Upper lobe of left lung (tissue), 6 donors: ENCODE data around the gene CUX1. TPM values are rescaled to one million over a fixed set of nuclear protein-coding genes. Genes with fewer than 3 reads are reported as not detected.

Experiments used
- ATAC-seq, 2 donors: fragments of 200-7000 bp; cut with Tn5 transposase; one replicate each; pipeline ENCODE4 v1.9.1; 2022; ENCODE audit warnings: mild to moderate bottlenecking in 2 of 2, moderate library complexity in 2 of 2; ENCODE audit not compliant: low FRiP score in 2 of 2
- DNase-seq, 2 donors: peaks; one replicate each; pipeline ENCODE4 v3.0.0-alpha.2; 2019 to 2020
- H3K27ac ChIP-seq, 4 donors: fragments of 200-600 bp; sonication (generic); one replicate each; pipeline ENCODE4 v1.5.1; 2016 to 2019
- H3K27me3 ChIP-seq, 4 donors: fragments of 200-600 bp; sonication (generic); one replicate each; pipeline ENCODE4 v1.5.1; 2017 to 2019
- H3K36me3 ChIP-seq, 4 donors: fragments of 200-600 bp; sonication (generic); one replicate each; pipeline ENCODE4 v1.5.1; 2016 to 2019
- H3K4me1 ChIP-seq, 4 donors: fragments of 200-600 bp; sonication (generic); one replicate each; pipeline ENCODE4 v1.5.1; 2018 to 2019
- H3K4me3 ChIP-seq, 4 donors: fragments of 200-600 bp; sonication (generic); one replicate each; pipeline ENCODE4 v1.5.1; 2017 to 2019; ENCODE audit warnings: mild to moderate bottlenecking in 2 of 4, moderate library complexity in 1 of 4
- H3K9me3 ChIP-seq, 4 donors: fragments of 200-600 bp; sonication (generic); one replicate each; pipeline ENCODE4 v1.5.1; 2018 to 2019
- EP300 ChIP-seq, 4 donors: sonication (generic); formaldehyde crosslinking; IDR thresholded peaks; one replicate each; pipeline ENCODE4 v1.5.1; 2017; ENCODE audit warnings: antibody characterized with exemption in 4 of 4, control low read depth in 2 of 4
- POLR2A ChIP-seq, 4 donors: fragments of 450-650 bp; IDR thresholded peaks; one replicate each; pipeline ENCODE4 v1.5.1; 2016 to 2017; ENCODE audit warnings: antibody characterized with exemption in 4 of 4, mild to moderate bottlenecking in 2 of 4
- POLR2AphosphoS5 ChIP-seq, 2 donors: sonication (generic); formaldehyde crosslinking; IDR thresholded peaks; one replicate each; pipeline ENCODE4 v1.5.1; 2017; ENCODE audit warnings: antibody characterized with exemption in 2 of 2
- WGBS, 2 donors: methylation state at CpG; one replicate each; pipeline ENCODE4 v1.1.5; 2017 to 2018; 5-methylcytosine and 5-hydroxymethylcytosine counted together
- total RNA-seq, 6 donors: library from RNA; depleted of rRNA in 4 of 6; stranded (reverse); fragments of >200 nt in 4 of 6; gene quantifications; one replicate each; pipeline versions ENCODE4 v1.1.0 to v1.2.1, GENCODE V29; 2016 to 2021
- TF ChIP-seq, protein P1 (sequence below), 6 experiments: fragments of 450-650 bp in 4 of 6; fragments of 200-600 bp in 2 of 6; sonication (generic) in 2 of 6; IDR thresholded peaks; one replicate each; pipeline ENCODE4 v1.5.1; 2016 to 2019; ENCODE audit warnings: antibody characterized with exemption in 6 of 6
- donor health status: DM: no; HTN: no; CAD: no; lungs with moderate emphysema.
- donor health status: DM: no; HTN: yes; CAD: no; lungs with severe emphysema.

Gene CUX1
- total RNA-seq, 6 donors from 2014 or later: 106 to 188 (median 115) TPM

GRCh38 chr7:101804088-101804963 is 13.1 kb upstream of the CUX1 start:
- Histone ChIP-seq H3K36me3 (no peaks in the 10 kb centered on the region), H3K4me1 (peaks cover 3 to 19% (median 8%) of the 10 kb centered on the region in 4 donors), H3K9me3 (no peaks in the 10 kb centered on the region), H3K27ac (no peak overlapping the region), H3K27me3 (no peaks in the 10 kb centered on the region), H3K4me3 (no peak overlapping the region)
- DNase-seq: no peak
- no peak for TF ChIP-seq POLR2AphosphoS5 (IDR thresholded peaks at IDR 0.05)
- no peak for TF ChIP-seq EP300 (IDR thresholded peaks at IDR 0.05)
- TF ChIP-seq POLR2A (IDR thresholded peaks at IDR 0.05): no peak
- TF ChIP-seq, protein P1, sequence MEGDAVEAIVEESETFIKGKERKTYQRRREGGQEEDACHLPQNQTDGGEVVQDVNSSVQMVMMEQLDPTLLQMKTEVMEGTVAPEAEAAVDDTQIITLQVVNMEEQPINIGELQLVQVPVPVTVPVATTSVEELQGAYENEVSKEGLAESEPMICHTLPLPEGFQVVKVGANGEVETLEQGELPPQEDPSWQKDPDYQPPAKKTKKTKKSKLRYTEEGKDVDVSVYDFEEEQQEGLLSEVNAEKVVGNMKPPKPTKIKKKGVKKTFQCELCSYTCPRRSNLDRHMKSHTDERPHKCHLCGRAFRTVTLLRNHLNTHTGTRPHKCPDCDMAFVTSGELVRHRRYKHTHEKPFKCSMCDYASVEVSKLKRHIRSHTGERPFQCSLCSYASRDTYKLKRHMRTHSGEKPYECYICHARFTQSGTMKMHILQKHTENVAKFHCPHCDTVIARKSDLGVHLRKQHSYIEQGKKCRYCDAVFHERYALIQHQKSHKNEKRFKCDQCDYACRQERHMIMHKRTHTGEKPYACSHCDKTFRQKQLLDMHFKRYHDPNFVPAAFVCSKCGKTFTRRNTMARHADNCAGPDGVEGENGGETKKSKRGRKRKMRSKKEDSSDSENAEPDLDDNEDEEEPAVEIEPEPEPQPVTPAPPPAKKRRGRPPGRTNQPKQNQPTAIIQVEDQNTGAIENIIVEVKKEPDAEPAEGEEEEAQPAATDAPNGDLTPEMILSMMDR (IDR thresholded peaks at IDR 0.05): no peak
- ATAC-seq: peak; percentile 35 to 82
- 11 to 16% methylated on average over 16 of the region's 16 CpGs for WGBS, 2 donors

DNA sequence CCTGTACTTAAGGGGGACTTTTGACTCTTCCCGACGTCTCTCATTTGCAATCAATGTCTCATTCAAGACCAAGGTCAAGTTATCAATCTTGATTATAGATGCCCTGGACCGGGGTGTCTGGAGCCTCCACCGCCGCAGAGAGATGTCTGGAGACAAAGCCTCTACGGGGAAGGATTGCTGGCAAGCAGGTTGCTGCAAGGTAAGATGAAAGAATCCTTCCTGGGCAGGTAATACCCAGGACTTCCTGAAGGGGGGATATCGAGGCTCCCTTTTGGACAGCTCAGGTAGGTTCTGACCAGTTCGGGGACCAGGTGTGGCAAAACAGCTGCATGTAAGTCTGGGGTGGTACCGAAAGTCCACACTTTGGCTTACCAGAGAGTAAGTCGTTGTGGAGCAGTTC is 12.5 kb upstream of the CUX1 start:
- Histone ChIP-seq H3K27ac (no peak overlapping the region), H3K9me3 (no peaks in the 10 kb centered on the region), H3K4me3 (no peak overlapping the region), H3K27me3 (no peaks in the 10 kb centered on the region), H3K36me3 (no peaks in the 10 kb centered on the region), H3K4me1 (peaks cover 3 to 19% (median 8%) of the 10 kb centered on the region in 4 donors)
- TF ChIP-seq, protein P1 (IDR thresholded peaks at IDR 0.05): peak in 5 of 6 experiments; percentile 10 to 47 (median 18)
- no peak for TF ChIP-seq POLR2AphosphoS5 (IDR thresholded peaks at IDR 0.05)
- ATAC-seq (peak; percentile 28 to 62), DNase-seq (no peak)
- WGBS, 2 donors: 23 to 44% methylated on average over 8 to 10 of the region's 10 CpGs

- Histone ChIP-seq H3K4me3 (no peak overlapping the region), H3K36me3 (no peaks in the 10 kb centered on the region), H3K27me3 (no peaks in the 10 kb centered on the region), H3K4me1 (peaks cover 0 to 20% (median 5%) of the 10 kb centered on the region in 4 donors), H3K27ac (no peak overlapping the region), H3K9me3 (no peaks in the 10 kb centered on the region)
- no peak for ATAC-seq
- 73 to 77% methylated on average over 1 of the region's 1 CpG for WGBS, 2 donors
- no peak for DNase-seq
- TF ChIP-seq, protein P1 (IDR thresholded peaks at IDR 0.05): no peak
- no peak for TF ChIP-seq POLR2AphosphoS5 (IDR thresholded peaks at IDR 0.05)
- TF ChIP-seq POLR2A (IDR thresholded peaks at IDR 0.05): no peak
- TF ChIP-seq EP300 (IDR thresholded peaks at IDR 0.05): no peak
Observed at GRCh38 chr7:101812595-101812994, 4.8 kb upstream of the CUX1 start.

DNA sequence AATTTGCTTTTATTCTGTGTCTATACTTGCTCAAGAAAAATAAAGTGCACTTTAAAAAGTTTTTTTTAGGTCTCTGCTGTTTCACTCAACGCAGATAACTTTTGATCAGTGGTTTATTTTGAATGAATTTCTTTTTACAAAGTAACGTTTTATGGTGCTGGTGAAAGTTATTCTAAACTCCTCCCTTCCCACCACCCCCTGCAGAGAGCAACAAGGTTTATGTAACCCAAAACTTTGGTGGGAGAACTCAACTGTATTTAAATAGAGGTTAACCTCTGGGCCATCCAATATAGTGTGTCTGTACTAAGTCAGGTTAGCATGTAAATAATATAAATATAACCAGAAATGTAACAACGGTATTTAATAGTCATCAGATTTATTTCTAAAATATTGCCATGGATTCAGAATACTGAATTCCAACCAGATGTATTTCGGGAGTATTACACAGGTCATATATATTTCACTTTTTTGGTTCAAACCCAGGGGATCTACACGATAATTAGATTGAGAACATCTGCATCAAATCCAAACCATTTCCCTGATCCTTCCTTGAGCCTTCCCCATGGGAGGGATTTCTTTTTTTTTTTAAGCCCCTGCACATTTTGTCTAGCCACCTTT is 3.9 kb upstream of the CUX1 start:
- TF ChIP-seq, protein P1 (IDR thresholded peaks at IDR 0.05): no peak
- TF ChIP-seq POLR2AphosphoS5 (IDR thresholded peaks at IDR 0.05) (no peak), EP300 (IDR thresholded peaks at IDR 0.05) (no peak), POLR2A (IDR thresholded peaks at IDR 0.05) (no peak)
- H3K36me3 ChIP-seq: no peaks in the 10 kb centered on the region
- peak overlapping the region in 3 of 4 donors; percentile 70 to 96 (median 87) for H3K4me3 ChIP-seq
- DNase-seq: no peak
- no peaks in the 10 kb centered on the region for H3K9me3 ChIP-seq
- H3K27ac ChIP-seq: peak overlapping the region in 1 of 4 donors; percentile 95
- no peak for ATAC-seq
- peaks cover 3 to 29% (median 11%) of the 10 kb centered on the region in 4 donors for H3K4me1 ChIP-seq
- no peaks in the 10 kb centered on the region for H3K27me3 ChIP-seq
- WGBS, 2 donors: 34 to 45% methylated on average over 5 of the region's 5 CpGs
